HepG2 (cell line): ENCODE data around the gene MTHFD2L. TPM values are rescaled to one million over a fixed set of nuclear protein-coding genes. Genes with fewer than 3 reads are reported as not detected.

Source experiments
- ATAC-seq: fragments of 200-7000 bp; cut with Tn5 transposase; 3 replicates; pipeline ENCODE4 v1.9.1; 2020; ENCODE audit warnings: mild to moderate bottlenecking, moderate library complexity
- BruUV-seq: library from RNA; stranded (reverse); fragments of 400-500 nt; replicated peaks from 2 replicates; lab custom pipeline; 2021; lab: Mats Ljungman, UMichigan
- CTCF ChIA-PET: fragments of 300-600 bp; formaldehyde crosslinking; extraction: SDS; loops from one replicate; lab custom pipeline; 2021; ENCODE audit warnings: low total read pairs, inconsistent platforms, low intra/inter-chr PET ratio; lab: Yijun Ruan, JAX
- POLR2A ChIA-PET: fragments of 350-600 bp; sonication (Branson Sonifier 250); formaldehyde crosslinking; loops from one replicate; lab custom pipeline; 2020; ENCODE audit warnings: antibody characterized with exemption, inconsistent platforms; lab: Yijun Ruan, JAX
- DNase-seq: peaks from one replicate; pipeline ENCODE4 v3.0.0-alpha.2; 2015; ENCODE audit warnings: low spot score
- FAIRE-seq: peaks from 3 replicates; lab custom pipeline; 2011; peaks lifted over from hg19 to GRCh38; lab: Jason Lieb, UNC
- H2AFZ ChIP-seq: one replicate; pipeline ENCODE4 v1.6.1; 2011; ENCODE audit warnings: low read length, inconsistent platforms
- H3K27ac ChIP-seq: fragments of 300-600 bp; 3 replicates; pipeline ENCODE4 v1.8.0; 2011; ENCODE audit warnings: mixed run types, mild to moderate bottlenecking, mixed read lengths, low read length, inconsistent platforms; ENCODE audit not compliant: insufficient read depth; ENCODE audit errors: extremely low read length
- H3K27me3 ChIP-seq, 2 experiments: fragments of 200-600 bp in 1 of 2; 2 replicates in 1 of 2; 3 replicates in 1 of 2; pipeline versions ENCODE4 v1.6.0 to v1.8.0; 2011; ENCODE audit warnings: low read length in 2 of 2, mild to moderate bottlenecking in 2 of 2, moderate library complexity in 2 of 2, inconsistent platforms in 1 of 2; ENCODE audit not compliant: insufficient read depth in 2 of 2, control insufficient read depth in 1 of 2
- H3K36me3 ChIP-seq, 2 experiments: fragments of 200-600 bp in 1 of 2; replicated peaks in 1 of 2; 2 replicates in 1 of 2; 3 replicates in 1 of 2; pipeline versions ENCODE4 v1.5.1 to v1.8.0; 2011; ENCODE audit warnings: low read length in 2 of 2, inconsistent platforms in 1 of 2; ENCODE audit not compliant: insufficient read depth in 2 of 2, control insufficient read depth in 1 of 2
- H3K4me1 ChIP-seq: 2 replicates; pipeline ENCODE4 v1.5.1; 2012; ENCODE audit warnings: low read length, inconsistent platforms; ENCODE audit not compliant: insufficient read depth
- H3K4me2 ChIP-seq: 2 replicates; pipeline ENCODE4 v1.6.0; 2011; ENCODE audit warnings: low read depth, low read length, inconsistent platforms
- H3K4me3 ChIP-seq, 3 experiments: fragments of 200-600 bp in 1 of 3; sonication (generic), shearing (Covaris generic) in 1 of 3; replicated peaks in 1 of 3; 2 replicates each; pipeline ENCODE4 v1.5.1; 2011 to 2016; ENCODE audit warnings: low read length in 3 of 3, inconsistent platforms in 2 of 3, low read depth in 2 of 3, mild to moderate bottlenecking in 2 of 3, control low read depth in 1 of 3, mixed read lengths in 1 of 3; ENCODE audit not compliant: insufficient read depth in 1 of 3
- H3K79me2 ChIP-seq: one replicate; pipeline ENCODE4 v1.6.1; 2011; ENCODE audit warnings: low read length, inconsistent platforms; ENCODE audit not compliant: insufficient read depth
- H3K9ac ChIP-seq: 2 replicates; pipeline ENCODE4 v1.6.0; 2011; ENCODE audit warnings: mild to moderate bottlenecking, low read depth, low read length, inconsistent platforms; ENCODE audit not compliant: insufficient read depth
- H3K9me3 ChIP-seq: 2 replicates; pipeline ENCODE4 v1.5.1; 2012; ENCODE audit warnings: mild to moderate bottlenecking, low read length
- H4K20me1 ChIP-seq: 2 replicates; pipeline ENCODE4 v1.6.0; 2011; ENCODE audit warnings: inconsistent platforms, mild to moderate bottlenecking, low read length, moderate library complexity; ENCODE audit not compliant: insufficient read depth
- GTF2F1 ChIP-seq: fragments of 150-350 bp; IDR thresholded peaks from 2 replicates; pipeline ENCODE4 v1.6.1; 2014; ENCODE audit warnings: low read length
- NFE2L2 ChIP-seq: fragments of 150-350 bp; IDR thresholded peaks from 2 replicates; pipeline ENCODE4 v1.6.1; 2014; ENCODE audit warnings: low read length
- NKX3-1 ChIP-seq: sonication (generic); formaldehyde crosslinking; IDR thresholded peaks from 2 replicates; pipeline ENCODE4 v1.5.0; 2020; ENCODE audit warnings: missing genetic modification reagents
- NR3C1 ChIP-seq: sonication (generic); formaldehyde crosslinking; IDR thresholded peaks from 2 replicates; pipeline ENCODE4 v1.4.0; 2020; ENCODE audit warnings: missing genetic modification reagents
- PBX2 ChIP-seq: IDR thresholded peaks from 2 replicates; pipeline ENCODE4 v1.6.1; 2016; ENCODE audit warnings: control low read depth
- PLSCR1 ChIP-seq: sonication (generic); formaldehyde crosslinking; IDR thresholded peaks from 2 replicates; pipeline ENCODE4 v1.5.0; 2020; ENCODE audit warnings: missing genetic modification reagents, mild to moderate bottlenecking, borderline replicate concordance
- ZBTB34 ChIP-seq: sonication (generic); formaldehyde crosslinking; IDR thresholded peaks from 2 replicates; pipeline ENCODE4 v1.8.0; 2022; ENCODE audit warnings: mild to moderate bottlenecking, missing genetic modification reagents
- ZMYM4 ChIP-seq: sonication (generic); formaldehyde crosslinking; IDR thresholded peaks from 2 replicates; pipeline ENCODE4 v1.8.1; 2023; ENCODE audit warnings: mild to moderate bottlenecking, missing genetic modification reagents
- ZNF280D ChIP-seq: sonication (generic); formaldehyde crosslinking; IDR thresholded peaks from 2 replicates; pipeline ENCODE4 v1.5.1; 2020; ENCODE audit warnings: mild to moderate bottlenecking, missing genetic modification reagents
- ZNF329 ChIP-seq: sonication (generic); formaldehyde crosslinking; IDR thresholded peaks from 2 replicates; pipeline ENCODE4 v1.9.0; 2021; ENCODE audit warnings: low read depth, mild to moderate bottlenecking, missing genetic modification reagents
- ZNF354B ChIP-seq: sonication (generic); formaldehyde crosslinking; IDR thresholded peaks from 2 replicates; pipeline ENCODE4 v1.8.0; 2022; ENCODE audit warnings: mild to moderate bottlenecking, missing genetic modification reagents
- WGBS: methylation state at CpG from one replicate; pipeline ENCODE4 v1.1.6; 2017; ENCODE audit warnings: low lambda C conversion rate; 5-methylcytosine and 5-hydroxymethylcytosine counted together
- in situ Hi-C: cut with HindIII; loops from 2 replicates; pipeline ENCODE4 v1.10.0; 2017; ENCODE audit warnings: low pct_unique_long_range_greater_than_20kb; ENCODE audit not compliant: extremely low pct_ligation_motif_present
- intact Hi-C: fragments of 100-400 bp; cut with micrococcal nuclease; formaldehyde crosslinking; loops from one replicate; pipeline ENCODE4 v1.10.0; 2022; ENCODE audit not compliant: unreplicated experiment
- polyA plus RNA-seq, 8 experiments: library from polyadenylated mRNA; depleted of rRNA in 3 of 8; stranded (reverse) in 7 of 8; unstranded in 1 of 8; fragments of >200 nt; fragmentation: Illumina TruSeq in 4 of 8; extraction: Trizol in 4 of 8; gene quantifications; 2 replicates each; pipeline versions ENCODE4 v1.2.1 to v1.2.3, GENCODE V29; 2011 to 2016; ENCODE audit warnings: low read depth in 4 of 8, missing spikeins in 1 of 8, mixed read lengths in 1 of 8; ENCODE audit not compliant: insufficient read depth in 1 of 8
- total RNA-seq, 5 experiments: library from RNA; depleted of rRNA; stranded (reverse); fragments of >200 nt; fragmentation: Illumina TruSeq; extraction: Trizol; gene quantifications; 2 replicates each; pipeline ENCODE4 v1.2.3, GENCODE V29; 2016; ENCODE audit warnings: low read depth in 1 of 5
- TF ChIP-seq, protein P1 (sequence below): sonication (generic); formaldehyde crosslinking; IDR thresholded peaks from 2 replicates; pipeline ENCODE4 v1.8.0; 2022; ENCODE audit warnings: mild to moderate bottlenecking, missing genetic modification reagents, moderate library complexity

MTHFD2L gene
- total and polyA plus RNA-seq, 2 of the 13 experiments (the other 11 are each of a cell fraction or from before 2014, with no cell fraction given), result 10.5 to 14.9 TPM

- FAIRE-seq, result no peak
- no peak overlapping the region for H3K4me2 ChIP-seq
- ATAC-seq, result no peak
- H3K4me1 ChIP-seq, result no peaks in the 10 kb centered on the region
- no peaks in the 10 kb centered on the region for H3K9me3 ChIP-seq
- 52% methylated on average over 3 of the region's 3 CpGs for WGBS
- H2AFZ ChIP-seq, result no peak overlapping the region
- BruUV-seq, result no TSS peak
- H3K27ac ChIP-seq, result no peak overlapping the region
- intact Hi-C loops, result no loop called here
- no peaks in the 10 kb centered on the region for H3K79me2 ChIP-seq
- no peak overlapping the region for H3K9ac ChIP-seq
- TF ChIP-seq, protein P1, sequence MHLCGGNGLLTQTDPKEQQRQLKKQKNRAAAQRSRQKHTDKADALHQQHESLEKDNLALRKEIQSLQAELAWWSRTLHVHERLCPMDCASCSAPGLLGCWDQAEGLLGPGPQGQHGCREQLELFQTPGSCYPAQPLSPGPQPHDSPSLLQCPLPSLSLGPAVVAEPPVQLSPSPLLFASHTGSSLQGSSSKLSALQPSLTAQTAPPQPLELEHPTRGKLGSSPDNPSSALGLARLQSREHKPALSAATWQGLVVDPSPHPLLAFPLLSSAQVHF (CRISPR knock-in tag), result no peak
- TF ChIP-seq NFE2L2, result no peak
- no peak for TF ChIP-seq PBX2 (CRISPR knock-in tag)
- TF ChIP-seq, all 625 proteins: peak for 0
- in situ Hi-C loops, result no loop called here
- Histone ChIP-seq H3K4me3 (no peak overlapping the region), H4K20me1 (no peaks in the 10 kb centered on the region), H3K36me3 (no peaks in the 10 kb centered on the region), H3K27me3 (no peaks in the 10 kb centered on the region)
- POLR2A ChIA-PET, result no interaction called here
- CTCF ChIA-PET, result no interaction called here
- DNase-seq, result no peak
These were observed 79.6 kb downstream of the MTHFD2L start for GRCh38 chr4:74237425-74237966.

DNA sequence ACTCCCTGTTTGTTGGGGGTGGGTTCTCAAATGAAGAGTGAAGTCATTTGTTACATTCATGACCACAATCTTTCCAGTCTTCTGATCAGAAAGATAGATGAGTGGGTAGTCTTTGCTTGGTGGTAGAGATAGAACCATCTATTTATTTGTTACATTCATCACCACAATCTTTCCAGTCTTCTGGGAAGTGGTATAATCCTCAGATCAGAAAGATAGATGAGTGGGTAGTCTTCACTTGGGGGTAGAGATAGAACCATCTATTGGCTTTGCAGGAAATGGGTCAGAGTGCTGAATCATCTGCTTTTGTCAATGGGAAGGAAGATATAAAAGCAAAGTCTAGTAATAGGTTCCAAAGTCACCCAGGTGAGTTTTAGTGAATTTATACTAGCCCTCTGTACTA is 86.1 kb downstream of the MTHFD2L start:
- in situ Hi-C loops, result no loop called here
- Histone ChIP-seq H2AFZ (no peak overlapping the region), H3K9me3 (no peaks in the 10 kb centered on the region), H3K4me2 (no peak overlapping the region), H3K9ac (no peak overlapping the region), H4K20me1 (no peaks in the 10 kb centered on the region), H3K27ac (no peak overlapping the region), H3K36me3 (no peaks in the 10 kb centered on the region), H3K27me3 (no peaks in the 10 kb centered on the region), H3K79me2 (no peaks in the 10 kb centered on the region), H3K4me3 (no peak overlapping the region), H3K4me1 (no peaks in the 10 kb centered on the region)
- no peak for FAIRE-seq
- no peak for ATAC-seq
- no TSS peak for BruUV-seq
- no peak for DNase-seq
- CTCF ChIA-PET, result no interaction called here
- POLR2A ChIA-PET, result no interaction called here
- intact Hi-C loops, result no loop called here
- TF ChIP-seq GTF2F1, result no peak
- TF ChIP-seq NR3C1 (CRISPR knock-in tag), result no peak
- no peak for TF ChIP-seq NKX3-1 (CRISPR knock-in tag)
- TF ChIP-seq ZNF280D, result no peak
- no peak for TF ChIP-seq PLSCR1 (CRISPR knock-in tag)
- no peak for TF ChIP-seq ZNF329 (CRISPR knock-in tag)
- TF ChIP-seq ZMYM4 (CRISPR knock-in tag), result no peak
- no peak for TF ChIP-seq ZBTB34 (CRISPR knock-in tag)
- no peak for TF ChIP-seq ZNF354B
